LNCaP clone FGC (cell line): ENCODE measurements around the gene PACSIN1.
A peak's percentile ranks its signal among the peaks of the same experiment; 100 is the strongest.

Experiments
- DNase-seq: peaks from one replicate; pipeline ENCODE4 v3.0.0-alpha.2; 2011; ENCODE audit warnings: low read depth
- H3K4me3 ChIP-seq: 2 replicates; pipeline ENCODE4 v1.5.1; 2011; ENCODE audit warnings: mild to moderate bottlenecking, low read depth, low read length, control low read depth
- CTCF ChIP-seq: IDR thresholded peaks from 2 replicates; pipeline ENCODE4 v1.5.1; 2012; ENCODE audit warnings: mild to moderate bottlenecking; ENCODE audit not compliant: control insufficient read depth, insufficient read depth; ENCODE audit errors: extremely low read depth

Gene PACSIN1

GRCh38 chr6:34523441-34524206 lies 57.7 kb downstream of the PACSIN1 start:
- no peak for TF ChIP-seq CTCF
- DNase-seq, result no peak

GRCh38 chr6:34524499-34524898 lies 58.6 kb downstream of the PACSIN1 start:
- TF ChIP-seq CTCF, result no peak
- no peak overlapping the region for H3K4me3 ChIP-seq
- DNase-seq, result no peak

More at GRCh38 chr6:34523441-34524206, 57.7 kb downstream of the PACSIN1 start:
- no peak overlapping the region for H3K4me3 ChIP-seq

GRCh38 chr6:34524971-34525370 lies 59.1 kb downstream of the PACSIN1 start:
- no peak overlapping the region for H3K4me3 ChIP-seq
- no peak for TF ChIP-seq CTCF

GRCh38 chr6:34525431-34526175 lies 59.7 kb downstream of the PACSIN1 start:
- TF ChIP-seq CTCF, result no peak
- no peak overlapping the region for H3K4me3 ChIP-seq
- DNase-seq, result no peak

More at GRCh38 chr6:34524971-34525370, 59.1 kb downstream of the PACSIN1 start:
- no peak for DNase-seq

GRCh38 chr6:34526241-34526972 lies 60.5 kb downstream of the PACSIN1 start:
- no peak overlapping the region for H3K4me3 ChIP-seq
- DNase-seq, result no peak
- TF ChIP-seq CTCF, result no peak

GRCh38 chr6:34526992-34527728 lies 61.3 kb downstream of the PACSIN1 start:
- peak; percentile 85 for TF ChIP-seq CTCF
- peak; percentile 87 for DNase-seq
- H3K4me3 ChIP-seq, result no peak overlapping the region
